Activated gamma-delta T cell treated with Interleukin-2 at 50 U/mL for 16 hours (primary cell): ENCODE measurements around the gene MCC.

Experiments used
- DNase-seq: peaks from one replicate; pipeline ENCODE4 v3.0.0-alpha.2; 2020

MCC gene

GRCh38 chr5:113040672-113041260 is 447.5 kb downstream of the MCC start:
- no peak for DNase-seq

- DNase-seq, result no peak
Observed at GRCh38 chr5:113039934-113040285, 448.3 kb downstream of the MCC start.

GRCh38 chr5:113039229-113039933 is 448.9 kb downstream of the MCC start:
- DNase-seq, result no peak

- no peak for DNase-seq
Observed at GRCh38 chr5:113038714-113039113, 449.5 kb downstream of the MCC start.

GRCh38 chr5:113038136-113038535 is 450.1 kb downstream of the MCC start:
- no peak for DNase-seq

- no peak for DNase-seq
Observed at GRCh38 chr5:113036826-113037225, 451.4 kb downstream of the MCC start.

- DNase-seq, result no peak
Observed at GRCh38 chr5:113036321-113036720, 451.9 kb downstream of the MCC start.

GRCh38 chr5:113035096-113035495 is 453.2 kb downstream of the MCC start:
- DNase-seq, result no peak

- no peak for DNase-seq
Observed at GRCh38 chr5:113034182-113034773, 454.0 kb downstream of the MCC start.

- no peak for DNase-seq
Observed at GRCh38 chr5:113031557-113031956, 456.7 kb downstream of the MCC start.

- DNase-seq, result no peak
Observed at GRCh38 chr5:113031104-113031503, 457.1 kb downstream of the MCC start.

GRCh38 chr5:113029614-113030013 is 458.6 kb downstream of the MCC start:
- no peak for DNase-seq

GRCh38 chr5:113027431-113027830 is 460.8 kb downstream of the MCC start:
- DNase-seq, result no peak

- no peak for DNase-seq
Observed at GRCh38 chr5:113027015-113027414, 461.2 kb downstream of the MCC start.

GRCh38 chr5:113026211-113026610 is 462.0 kb downstream of the MCC start:
- DNase-seq, result no peak

GRCh38 chr5:113025596-113025995 is 462.7 kb downstream of the MCC start:
- DNase-seq, result no peak

- no peak for DNase-seq
Observed at GRCh38 chr5:113024076-113024697, 464.1 kb downstream of the MCC start.

- peak; percentile 12 for DNase-seq
Observed at GRCh38 chr5:113022661-113023060, 465.6 kb downstream of the MCC start.

- no peak for DNase-seq
Observed at GRCh38 chr5:113020461-113021273, 467.6 kb downstream of the MCC start.

GRCh38 chr5:113017881-113018635 is 470.2 kb downstream of the MCC start:
- no peak for DNase-seq

- no peak for DNase-seq
Observed at GRCh38 chr5:113005454-113005853, 482.8 kb downstream of the MCC start.

- DNase-seq, result no peak
Observed at GRCh38 chr5:113003763-113004162, 484.5 kb downstream of the MCC start.
